ENCODE results near the gene EGFL6. TPM values are rescaled to one million over a fixed set of nuclear protein-coding genes. Genes with fewer than 3 reads are reported as not detected.

The EGFL6 gene
- polyA plus RNA-seq, 1 donor (not counting 4 experiments of a cell fraction or from before 2014, with no cell fraction given): 0.38 TPM

DNA sequence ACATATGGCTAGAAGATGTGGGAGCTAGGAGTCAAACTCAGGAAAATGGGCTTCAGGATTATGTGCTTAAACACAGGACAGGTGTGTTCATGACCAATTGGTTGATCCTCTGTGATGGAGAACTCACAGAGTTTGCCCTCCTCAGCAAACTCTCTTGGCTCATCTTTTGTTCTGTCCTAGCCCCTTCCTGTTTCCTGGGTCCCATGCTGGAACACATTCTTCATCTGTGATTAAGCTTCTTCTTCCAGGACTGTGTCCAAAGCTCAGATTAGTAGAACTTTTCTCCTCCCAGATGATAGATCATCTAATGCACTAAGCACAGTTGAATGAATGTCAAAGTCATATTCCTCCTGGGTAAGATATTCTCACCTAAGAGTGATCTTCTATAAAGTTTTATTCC lies 44.8 kb downstream of the EGFL6 start:
- Histone ChIP-seq H3K27me3 (ENCODE audit: control insufficient read depth, extremely low read depth, insufficient read depth, low read length) (peaks cover 9% of the 10 kb centered on the region), H3K27ac (ENCODE audit: control insufficient read depth, insufficient read depth, low read length) (no peak overlapping the region), H4K20me1 (ENCODE audit: control insufficient read depth, extremely low read depth, insufficient read depth, low read length) (no peaks in the 10 kb centered on the region), H2AFZ (ENCODE audit: control insufficient read depth, low read length) (no peak overlapping the region), H3K9ac (ENCODE audit: control insufficient read depth, extremely low read depth, insufficient read depth, low read length) (no peak overlapping the region), H3K36me3 (ENCODE audit: control insufficient read depth in 2 of 2, extremely low read depth in 1 of 2, insufficient read depth in 2 of 2, low read length in 2 of 2) (no peaks in the 10 kb centered on the region), H3K79me2 (ENCODE audit: control insufficient read depth, insufficient read depth, low read length) (no peaks in the 10 kb centered on the region), H3K9me3 (ENCODE audit: control insufficient read depth, low read depth, low read length) (no peaks in the 10 kb centered on the region), H3K4me2 (ENCODE audit: control insufficient read depth, extremely low read depth, insufficient read depth, low read depth, low read length) (no peak overlapping the region), H3K4me3 (ENCODE audit: control insufficient read depth in 2 of 3, extremely low read depth in 1 of 3, insufficient read depth in 2 of 3, low read depth in 1 of 3, low read length in 3 of 3) (no peak overlapping the region), H3K4me1 (ENCODE audit: control insufficient read depth, extremely low read depth, insufficient read depth, low read length) (no peaks in the 10 kb centered on the region), H3K9me1 (ENCODE audit: control insufficient read depth, extremely low read depth, insufficient read depth, low read length) (no peaks in the 10 kb centered on the region)
- FAIRE-seq (no peak), DNase-seq (ENCODE audit: low read depth, low spot score) (no peak)
- TF ChIP-seq, protein P1, sequence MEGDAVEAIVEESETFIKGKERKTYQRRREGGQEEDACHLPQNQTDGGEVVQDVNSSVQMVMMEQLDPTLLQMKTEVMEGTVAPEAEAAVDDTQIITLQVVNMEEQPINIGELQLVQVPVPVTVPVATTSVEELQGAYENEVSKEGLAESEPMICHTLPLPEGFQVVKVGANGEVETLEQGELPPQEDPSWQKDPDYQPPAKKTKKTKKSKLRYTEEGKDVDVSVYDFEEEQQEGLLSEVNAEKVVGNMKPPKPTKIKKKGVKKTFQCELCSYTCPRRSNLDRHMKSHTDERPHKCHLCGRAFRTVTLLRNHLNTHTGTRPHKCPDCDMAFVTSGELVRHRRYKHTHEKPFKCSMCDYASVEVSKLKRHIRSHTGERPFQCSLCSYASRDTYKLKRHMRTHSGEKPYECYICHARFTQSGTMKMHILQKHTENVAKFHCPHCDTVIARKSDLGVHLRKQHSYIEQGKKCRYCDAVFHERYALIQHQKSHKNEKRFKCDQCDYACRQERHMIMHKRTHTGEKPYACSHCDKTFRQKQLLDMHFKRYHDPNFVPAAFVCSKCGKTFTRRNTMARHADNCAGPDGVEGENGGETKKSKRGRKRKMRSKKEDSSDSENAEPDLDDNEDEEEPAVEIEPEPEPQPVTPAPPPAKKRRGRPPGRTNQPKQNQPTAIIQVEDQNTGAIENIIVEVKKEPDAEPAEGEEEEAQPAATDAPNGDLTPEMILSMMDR (optimal IDR thresholded peaks at IDR 0.05 in 1 of 3, IDR thresholded peaks at IDR 0.05 in 1 of 3, conservative IDR thresholded peaks at IDR 0.05 in 1 of 3; ENCODE audit: extremely low read depth in 1 of 3, insufficient read depth in 2 of 3, low read length in 3 of 3): no peak
- TF ChIP-seq EZH2 (IDR thresholded peaks at IDR 0.05; ENCODE audit: low read length): no peak
- dilution Hi-C loops (cut with MboI; ENCODE audit: extremely low pct_ligation_motif_present, low sequenced_read_pairs): no loop called here

DNA sequence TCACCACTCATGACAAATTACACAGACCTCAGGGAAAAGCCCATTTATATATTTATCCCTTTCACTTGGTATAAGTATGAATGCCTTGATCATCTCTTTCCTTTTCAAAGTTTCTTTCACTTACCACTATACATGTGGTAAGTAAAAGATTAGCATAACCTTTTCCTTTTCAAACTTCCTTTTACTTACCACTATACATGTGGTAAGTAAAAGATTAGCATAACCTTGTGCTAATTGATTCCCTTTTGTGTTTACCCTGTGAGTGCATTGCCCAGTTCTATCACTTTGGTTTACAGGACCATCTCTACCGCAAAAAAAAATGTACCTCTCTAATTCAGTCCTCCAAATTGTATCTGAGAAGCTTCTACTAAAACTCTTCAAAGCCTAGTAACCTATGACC lies 50.8 kb downstream of the EGFL6 start:
- TF ChIP-seq EZH2 (IDR thresholded peaks at IDR 0.05; ENCODE audit: low read length): no peak
- TF ChIP-seq, protein P1 (optimal IDR thresholded peaks at IDR 0.05 in 1 of 3, IDR thresholded peaks at IDR 0.05 in 1 of 3, conservative IDR thresholded peaks at IDR 0.05 in 1 of 3; ENCODE audit: extremely low read depth in 1 of 3, insufficient read depth in 2 of 3, low read length in 3 of 3): no peak
- dilution Hi-C loops (cut with MboI; ENCODE audit: extremely low pct_ligation_motif_present, low sequenced_read_pairs): loop anchor here (5.0 kb wide), 1 partner anchor 53 kb away; the partner anchor contains the start of gene EGFL6
- H3K4me2 ChIP-seq (ENCODE audit: control insufficient read depth, extremely low read depth, insufficient read depth, low read depth, low read length): no peak overlapping the region

More for the DNA sequence above, 50.8 kb downstream of the EGFL6 start:
- no peak overlapping the region for H2AFZ ChIP-seq (ENCODE audit: control insufficient read depth, low read length)
- H3K9ac ChIP-seq (ENCODE audit: control insufficient read depth, extremely low read depth, insufficient read depth, low read length): no peak overlapping the region
- no peak for DNase-seq (ENCODE audit: low read depth, low spot score)
- H3K4me1 ChIP-seq (ENCODE audit: control insufficient read depth, extremely low read depth, insufficient read depth, low read length): no peaks in the 10 kb centered on the region
- no peaks in the 10 kb centered on the region for H4K20me1 ChIP-seq (ENCODE audit: control insufficient read depth, extremely low read depth, insufficient read depth, low read length)
- no peaks in the 10 kb centered on the region for H3K9me3 ChIP-seq (ENCODE audit: control insufficient read depth, low read depth, low read length)
- H3K27me3 ChIP-seq (ENCODE audit: control insufficient read depth, extremely low read depth, insufficient read depth, low read length): peaks cover 8% of the 10 kb centered on the region
- no peak overlapping the region for H3K4me3 ChIP-seq (ENCODE audit: control insufficient read depth in 2 of 3, extremely low read depth in 1 of 3, insufficient read depth in 2 of 3, low read depth in 1 of 3, low read length in 3 of 3)
- H3K79me2 ChIP-seq (ENCODE audit: control insufficient read depth, insufficient read depth, low read length): no peaks in the 10 kb centered on the region
- no peak overlapping the region for H3K27ac ChIP-seq (ENCODE audit: control insufficient read depth, insufficient read depth, low read length)
- FAIRE-seq: no peak
- H3K36me3 ChIP-seq (ENCODE audit: control insufficient read depth in 2 of 2, extremely low read depth in 1 of 2, insufficient read depth in 2 of 2, low read length in 2 of 2): no peaks in the 10 kb centered on the region
- no peaks in the 10 kb centered on the region for H3K9me1 ChIP-seq (ENCODE audit: control insufficient read depth, extremely low read depth, insufficient read depth, low read length)

Data from keratinocyte (primary cell).